ENCODE data around the gene IGF1R. TPM values are rescaled to one million over a fixed set of nuclear protein-coding genes. Genes with fewer than 3 reads are reported as not detected.

IGF1R gene
- total and polyA plus RNA-seq, 2 of the 13 experiments (the other 11 are each of a cell fraction or from before 2014, with no cell fraction given), result 15.9 to 18.4 TPM

GRCh38 chr15:98720031-98720430 is 71.7 kb downstream of the IGF1R start:
- Histone ChIP-seq H3K4me1 (ENCODE audit: insufficient read depth, low read length) (peaks cover 81% of the 10 kb centered on the region), H3K4me2 (ENCODE audit: low read depth, low read length) (no peak overlapping the region), H3K4me3 (replicated peaks in 1 of 3; ENCODE audit: insufficient read depth in 1 of 3, low read depth in 2 of 3, low read length in 3 of 3) (no peak overlapping the region), H3K79me2 (ENCODE audit: insufficient read depth, low read length) (peaks cover 100% of the 10 kb centered on the region), H3K9me3 (ENCODE audit: low read length) (no peaks in the 10 kb centered on the region), H3K36me3 (replicated peaks in 1 of 2; ENCODE audit: control insufficient read depth in 1 of 2, insufficient read depth in 2 of 2, low read length in 2 of 2) (no peaks in the 10 kb centered on the region; a peak in 1 of 5 replicates), H4K20me1 (ENCODE audit: insufficient read depth, low read length) (peaks cover 81% of the 10 kb centered on the region), H3K9ac (ENCODE audit: insufficient read depth, low read depth, low read length) (no peak overlapping the region), H3K27ac (ENCODE audit: extremely low read length, insufficient read depth, low read length) (no peak overlapping the region), H3K27me3 (ENCODE audit: control insufficient read depth in 1 of 2, insufficient read depth in 2 of 2, low read length in 2 of 2) (no peaks in the 10 kb centered on the region), H2AFZ (ENCODE audit: low read length) (no peak overlapping the region)
- BruUV-seq (replicated peaks), result no TSS peak
- CTCF ChIA-PET (ENCODE audit: low intra/inter-chr PET ratio, low total read pairs), result no interaction called here
- WGBS (ENCODE audit: low lambda C conversion rate), result 95% methylated on average over 6 of the region's 6 CpGs
- TF ChIP-seq ZNF598 (CRISPR knock-in tag; IDR thresholded peaks at IDR 0.05; ENCODE audit: borderline replicate concordance), result no peak
- no peak for TF ChIP-seq ZNF777 (CRISPR knock-in tag; IDR thresholded peaks at IDR 0.05)
- no peak for TF ChIP-seq ZNF724P (CRISPR knock-in tag; IDR thresholded peaks at IDR 0.05; ENCODE audit: borderline replicate concordance)
- TF ChIP-seq MED8 (CRISPR knock-in tag; IDR thresholded peaks at IDR 0.05; ENCODE audit: insufficient replicate concordance), result no peak
- TF ChIP-seq MATR3 (CRISPR knock-in tag; IDR thresholded peaks at IDR 0.05), result no peak
- TF ChIP-seq ZNF282 (IDR thresholded peaks at IDR 0.05; ENCODE audit: partially characterized antibody), result no peak
- TF ChIP-seq CEBPB (IDR thresholded peaks at IDR 0.05; ENCODE audit: borderline replicate concordance, low read depth, low read length), result no peak
- TF ChIP-seq KDM4B (CRISPR knock-in tag; IDR thresholded peaks at IDR 0.05), result no peak
- no peak for TF ChIP-seq ARNT2 (CRISPR knock-in tag; IDR thresholded peaks at IDR 0.05; ENCODE audit: low read depth)
- no peak for TF ChIP-seq ZXDC (CRISPR knock-in tag; IDR thresholded peaks at IDR 0.05)
- no peak for TF ChIP-seq ZNF713 (CRISPR knock-in tag; IDR thresholded peaks at IDR 0.05)
- no peak for TF ChIP-seq HHEX (CRISPR knock-in tag; IDR thresholded peaks at IDR 0.05)
- no peak for TF ChIP-seq PRMT3 (CRISPR knock-in tag; IDR thresholded peaks at IDR 0.05; ENCODE audit: borderline replicate concordance, low read depth)
- TF ChIP-seq ZBTB2 (CRISPR knock-in tag; IDR thresholded peaks at IDR 0.05; ENCODE audit: low read depth), result no peak
- TF ChIP-seq ERF (CRISPR knock-in tag; IDR thresholded peaks at IDR 0.05), result no peak
- TF ChIP-seq ZNF782 (CRISPR knock-in tag; IDR thresholded peaks at IDR 0.05; ENCODE audit: borderline replicate concordance), result no peak
- no peak for TF ChIP-seq ZNF225 (CRISPR knock-in tag; IDR thresholded peaks at IDR 0.05)
- in situ Hi-C loops (cut with HindIII; ENCODE audit: extremely low pct_ligation_motif_present, low pct_unique_long_range_greater_than_20kb) (no loop called here), intact Hi-C loops (cut with micrococcal nuclease; ENCODE audit: unreplicated experiment) (loop anchor here (5.0 kb wide), 1 partner anchor 57 kb away; no protein-coding TSS in a partner anchor)
- POLR2A ChIA-PET, result no interaction called here
- FAIRE-seq (no peak), DNase-seq (ENCODE audit: low spot score) (no peak), ATAC-seq (no peak)
